Spleen (tissue), 11 donors: ENCODE data around the gene EOLA1. TPM values are rescaled to one million over a fixed set of nuclear protein-coding genes. Genes with fewer than 3 reads are reported as not detected.
"Not testable (repeated sequence)": the region's sequence is repeated elsewhere in the genome, so short reads cannot be mapped to it uniquely, and the experiment has no call there.

Source experiments
- DNase-seq: peaks from one replicate; pipeline ENCODE4 v3.0.0-alpha.2; 2020
- H3K27ac ChIP-seq, 8 donors: fragments of 200-600 bp; sonication (generic) in 7 of 8; 1 replicate in 4 of 8; 2 replicates in 4 of 8; pipeline versions ENCODE4 v1.5.0 to v1.8.0; 2016 to 2021; ENCODE audit warnings: inconsistent platforms in 4 of 8, mild to moderate bottlenecking in 4 of 8, moderate library complexity in 1 of 8
- H3K27me3 ChIP-seq, 7 donors: fragments of 200-600 bp; sonication (generic) in 6 of 7; replicated peaks in 1 of 7; 1 replicate in 4 of 7; 2 replicates in 3 of 7; pipeline versions ENCODE4 v1.5.0 to v1.8.0; 2016 to 2021; ENCODE audit warnings: inconsistent platforms in 3 of 7, mild to moderate bottlenecking in 1 of 7
- H3K36me3 ChIP-seq, 6 donors: fragments of 200-600 bp; sonication (generic) in 5 of 6; 1 replicate in 4 of 6; 2 replicates in 2 of 6; pipeline versions ENCODE4 v1.5.0 to v1.8.0; 2016 to 2021; ENCODE audit warnings: inconsistent platforms in 2 of 6
- H3K4me1 ChIP-seq, 6 donors: fragments of 200-600 bp; sonication (generic) in 5 of 6; 1 replicate in 3 of 6; 2 replicates in 3 of 6; pipeline versions ENCODE4 v1.5.0 to v1.8.0; 2016 to 2021; ENCODE audit warnings: inconsistent platforms in 3 of 6
- H3K4me3 ChIP-seq, 8 donors: fragments of 200-600 bp; sonication (generic) in 7 of 8; 1 replicate in 4 of 8; 2 replicates in 4 of 8; pipeline versions ENCODE4 v1.5.0 to v1.8.0; 2016 to 2021; ENCODE audit warnings: inconsistent platforms in 4 of 8, mild to moderate bottlenecking in 4 of 8, moderate library complexity in 2 of 8
- H3K9me3 ChIP-seq, 8 donors: fragments of 200-600 bp; sonication (generic) in 7 of 8; 1 replicate in 4 of 8; 2 replicates in 4 of 8; pipeline versions ENCODE4 v1.5.0 to v1.8.0; 2016 to 2021; ENCODE audit warnings: inconsistent platforms in 4 of 8
- POLR2A ChIP-seq, 3 donors: fragments of 450-650 bp; IDR thresholded peaks; one replicate each; pipeline ENCODE4 v1.5.1; 2017; ENCODE audit warnings: antibody characterized with exemption in 3 of 3, mild to moderate bottlenecking in 1 of 3
- POLR2AphosphoS5 ChIP-seq, 3 donors: sonication (generic); formaldehyde crosslinking; IDR thresholded peaks; one replicate each; pipeline ENCODE4 v1.5.1; 2017; ENCODE audit warnings: antibody characterized with exemption in 3 of 3
- WGBS, 5 donors: extraction: QIAGEN DNeasy Blood & Tissue Kit in 3 of 5; methylation state at CpG; one replicate each; pipeline versions ENCODE4 v1.1.5 to v1.1.7; 2013 to 2018; 5-methylcytosine and 5-hydroxymethylcytosine counted together
- intact Hi-C: fragments of 100-400 bp; cut with DNase I; formaldehyde crosslinking; loops from one replicate; pipeline ENCODE4 v1.15.0; 2023; ENCODE audit warnings: low total_unique reads
- polyA plus RNA-seq, 3 donors: library from polyadenylated mRNA; stranded (reverse); fragments of 200-250 nt; gene quantifications; one replicate each; pipeline ENCODE4 v1.2.1, GENCODE V29; 2013
- total RNA-seq, 7 donors: library from RNA; depleted of rRNA in 3 of 7; stranded (reverse); fragments of >200 nt in 3 of 7; fragmentation: NEBNext Ultra II Directional in 4 of 7; extraction: Animal tissue kit (Norgen Biotek cat#: 25700) in 4 of 7; gene quantifications; one replicate each; pipeline versions ENCODE4 v1.1.0 to v1.2.1, GENCODE V29; 2016 to 2021
- TF ChIP-seq, protein P1 (sequence below), 11 experiments: fragments of 200-600 bp in 7 of 11; fragments of 450-650 bp in 4 of 11; sonication (generic) in 4 of 11; IDR thresholded peaks in 8 of 11; conservative IDR thresholded peaks in 3 of 11; 1 replicate in 7 of 11; 2 replicates in 4 of 11; pipeline versions ENCODE4 v1.4.0 to v1.8.0; 2016 to 2021; ENCODE audit warnings: antibody characterized with exemption in 11 of 11, inconsistent platforms in 4 of 11, mild to moderate bottlenecking in 1 of 11
- donor health status: healthy with polysubstance abuse.
- donor health status: DM: no; HTN: no; CAD: no; lungs with moderate emphysema.
- donor health status: DM: no; HTN: no; CAD: no.
- donor health status: Bipolar disorder and iron deficiency.
- donor health status: healthy.
- donor health status: DM: no; HTN: no; CAD: no.
- donor health status: DM: yes; HTN: yes; CAD: no.

The EOLA1 gene
- total and polyA plus RNA-seq, 10 donors: 17.6 to 37.8 (median 24.5) TPM

DNA sequence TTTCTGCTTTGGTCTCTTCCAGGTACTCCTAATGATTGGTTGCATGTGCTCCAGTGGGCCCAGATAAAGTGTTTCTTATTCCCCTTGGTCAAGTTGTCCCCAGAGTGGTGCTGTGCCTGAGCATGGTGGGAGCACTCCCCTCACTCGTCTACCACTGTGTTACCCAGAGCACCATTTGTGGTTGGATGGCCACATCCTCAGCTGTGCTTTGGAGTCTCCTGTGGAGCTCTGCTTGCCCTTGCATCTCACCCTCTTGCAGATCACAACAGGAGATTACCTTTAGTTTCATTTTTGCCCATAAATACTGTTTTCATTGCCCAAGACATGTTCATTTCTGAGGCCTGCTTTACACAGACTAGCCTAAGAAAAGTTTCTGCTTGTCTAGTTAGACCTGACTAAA is 9.6 kb downstream of the EOLA1 start:
- H3K4me3 ChIP-seq, H3K36me3 ChIP-seq, H3K9me3 ChIP-seq, H3K4me1 ChIP-seq, intact Hi-C loops, H3K27me3 ChIP-seq, DNase-seq, H3K27ac ChIP-seq: not testable (repeated sequence)
- 69 to 80% (median 73%) methylated on average over 1 of the region's 1 CpG; no CpG with 5 or more reads in 2 of the 5 donors for WGBS, 5 donors

DNA sequence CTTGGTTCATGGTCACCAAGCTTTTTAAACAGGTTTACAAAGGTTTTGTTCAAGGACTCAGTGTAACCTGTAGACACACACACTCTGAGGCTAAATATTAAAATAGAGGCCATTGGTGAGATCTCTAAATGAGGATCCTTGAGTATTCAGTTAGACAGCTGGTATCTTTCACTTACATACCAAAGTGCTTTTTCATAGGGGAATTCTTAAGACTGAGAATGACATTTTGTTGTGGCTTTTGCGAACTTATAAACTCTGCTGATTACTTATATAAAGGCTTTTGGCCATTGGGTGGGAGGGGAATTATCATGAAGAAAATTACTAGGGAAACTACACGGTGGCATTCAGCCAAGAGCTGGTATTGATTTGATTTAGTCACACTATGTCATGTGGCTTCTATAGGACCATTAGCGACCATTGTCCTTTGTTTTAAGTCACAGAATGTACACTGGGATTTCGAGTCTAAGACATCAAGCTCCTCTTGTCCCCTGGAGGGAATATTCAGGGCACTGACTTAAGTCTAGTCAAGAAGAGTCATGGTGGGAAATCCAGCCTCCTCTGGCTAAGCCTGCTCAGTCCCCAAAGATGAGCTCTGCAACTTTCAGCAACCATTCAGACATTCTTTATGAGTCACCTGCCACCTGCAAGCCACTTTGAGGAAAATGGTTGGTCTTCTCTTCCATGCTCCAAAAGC is 10.6 kb downstream of the EOLA1 start:
- H3K27ac ChIP-seq, H3K4me3 ChIP-seq, H3K9me3 ChIP-seq, intact Hi-C loops, H3K36me3 ChIP-seq, DNase-seq, H3K4me1 ChIP-seq, H3K27me3 ChIP-seq: not testable (repeated sequence)
- WGBS, 5 donors: no CpG with 5 or more reads among the region's 4 CpGs

DNA sequence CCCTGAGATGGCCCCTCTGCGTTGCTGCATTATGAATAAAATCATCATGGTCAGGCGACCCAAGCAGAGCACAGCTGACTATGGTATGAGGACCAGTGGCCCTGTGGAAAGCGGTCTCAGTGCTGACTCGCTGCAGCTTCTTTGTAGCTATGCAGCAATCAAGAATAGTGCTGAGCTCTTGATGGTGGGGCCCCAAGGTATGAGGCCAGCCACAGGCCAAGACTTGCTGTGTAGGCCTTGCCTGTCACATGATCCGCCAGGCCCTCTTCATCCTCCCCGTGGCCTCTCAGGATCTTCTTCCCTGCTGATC is 11.1 kb downstream of the EOLA1 start:
- H3K9me3 ChIP-seq, H3K4me1 ChIP-seq, H3K27me3 ChIP-seq, intact Hi-C loops, DNase-seq, H3K27ac ChIP-seq, H3K4me3 ChIP-seq, H3K36me3 ChIP-seq: not testable (repeated sequence)
- WGBS, 5 donors: 83 to 100% (median 100%) methylated on average over 1 to 2 of the region's 6 CpGs; no CpG with 5 or more reads in 2 of the 5 donors

DNA sequence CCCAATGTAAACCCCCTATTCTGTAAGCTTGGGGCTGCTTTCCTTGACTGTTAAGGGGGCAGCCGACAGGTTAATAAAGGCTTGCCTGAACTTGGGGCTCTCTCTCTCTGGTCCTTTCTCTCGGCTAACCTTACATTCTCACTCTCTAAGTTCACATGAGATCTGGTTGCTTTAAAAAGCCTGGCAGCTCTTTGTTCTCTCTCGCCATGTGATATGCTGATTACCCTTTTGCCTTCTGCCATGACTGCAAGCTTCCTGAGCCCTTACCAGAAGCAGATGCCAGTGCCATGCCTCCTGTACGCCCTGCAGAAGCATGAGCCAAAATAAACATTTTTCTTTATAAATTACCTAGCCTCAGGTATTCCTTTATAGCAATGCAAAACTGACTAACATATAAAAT is 14.4 kb downstream of the EOLA1 start:
- WGBS, 5 donors: no CpG with 5 or more reads among the region's 4 CpGs
- H3K27ac ChIP-seq, H3K4me1 ChIP-seq, intact Hi-C loops, H3K36me3 ChIP-seq, H3K27me3 ChIP-seq, DNase-seq, H3K9me3 ChIP-seq, H3K4me3 ChIP-seq: not testable (repeated sequence)

DNA sequence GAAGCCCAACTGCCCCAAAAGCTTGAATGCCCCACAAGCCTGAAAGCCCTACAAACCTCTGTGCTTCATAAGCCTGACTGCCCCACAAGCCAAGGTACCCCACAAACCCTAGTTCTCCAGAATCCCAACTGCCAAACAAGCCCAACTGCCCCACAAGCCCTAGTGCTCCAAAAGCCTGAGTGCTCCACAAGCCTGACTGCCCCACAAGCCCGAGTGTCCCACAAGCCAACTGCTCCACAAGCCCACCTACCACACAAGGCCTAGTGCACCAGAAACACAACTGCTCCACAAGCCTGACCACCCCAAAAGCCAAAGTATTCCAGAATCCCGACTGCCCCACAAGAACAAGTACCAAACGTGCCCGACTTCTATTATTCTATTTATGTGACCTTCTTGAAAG is 22.5 kb downstream of the EOLA1 start:
- no peak overlapping the region for H3K27ac ChIP-seq
- WGBS, 5 donors: 84 to 100% (median 91%) methylated on average over 3 to 4 of the region's 4 CpGs; no CpG with 5 or more reads in 1 of the 5 donors
- TF ChIP-seq POLR2AphosphoS5 (IDR thresholded peaks at IDR 0.05) (no peak), POLR2A (IDR thresholded peaks at IDR 0.05) (no peak)
- TF ChIP-seq, protein P1, sequence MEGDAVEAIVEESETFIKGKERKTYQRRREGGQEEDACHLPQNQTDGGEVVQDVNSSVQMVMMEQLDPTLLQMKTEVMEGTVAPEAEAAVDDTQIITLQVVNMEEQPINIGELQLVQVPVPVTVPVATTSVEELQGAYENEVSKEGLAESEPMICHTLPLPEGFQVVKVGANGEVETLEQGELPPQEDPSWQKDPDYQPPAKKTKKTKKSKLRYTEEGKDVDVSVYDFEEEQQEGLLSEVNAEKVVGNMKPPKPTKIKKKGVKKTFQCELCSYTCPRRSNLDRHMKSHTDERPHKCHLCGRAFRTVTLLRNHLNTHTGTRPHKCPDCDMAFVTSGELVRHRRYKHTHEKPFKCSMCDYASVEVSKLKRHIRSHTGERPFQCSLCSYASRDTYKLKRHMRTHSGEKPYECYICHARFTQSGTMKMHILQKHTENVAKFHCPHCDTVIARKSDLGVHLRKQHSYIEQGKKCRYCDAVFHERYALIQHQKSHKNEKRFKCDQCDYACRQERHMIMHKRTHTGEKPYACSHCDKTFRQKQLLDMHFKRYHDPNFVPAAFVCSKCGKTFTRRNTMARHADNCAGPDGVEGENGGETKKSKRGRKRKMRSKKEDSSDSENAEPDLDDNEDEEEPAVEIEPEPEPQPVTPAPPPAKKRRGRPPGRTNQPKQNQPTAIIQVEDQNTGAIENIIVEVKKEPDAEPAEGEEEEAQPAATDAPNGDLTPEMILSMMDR (IDR thresholded peaks at IDR 0.05 in 8 of 11, conservative IDR thresholded peaks at IDR 0.05 in 3 of 11): no peak
- intact Hi-C loops: no loop called here
- no peaks in the 10 kb centered on the region for H3K4me1 ChIP-seq
- H3K4me3 ChIP-seq: no peak overlapping the region
- no peak for DNase-seq
- H3K27me3 ChIP-seq: no peaks in the 10 kb centered on the region
- H3K36me3 ChIP-seq: no peaks in the 10 kb centered on the region
- no peaks in the 10 kb centered on the region for H3K9me3 ChIP-seq

DNA sequence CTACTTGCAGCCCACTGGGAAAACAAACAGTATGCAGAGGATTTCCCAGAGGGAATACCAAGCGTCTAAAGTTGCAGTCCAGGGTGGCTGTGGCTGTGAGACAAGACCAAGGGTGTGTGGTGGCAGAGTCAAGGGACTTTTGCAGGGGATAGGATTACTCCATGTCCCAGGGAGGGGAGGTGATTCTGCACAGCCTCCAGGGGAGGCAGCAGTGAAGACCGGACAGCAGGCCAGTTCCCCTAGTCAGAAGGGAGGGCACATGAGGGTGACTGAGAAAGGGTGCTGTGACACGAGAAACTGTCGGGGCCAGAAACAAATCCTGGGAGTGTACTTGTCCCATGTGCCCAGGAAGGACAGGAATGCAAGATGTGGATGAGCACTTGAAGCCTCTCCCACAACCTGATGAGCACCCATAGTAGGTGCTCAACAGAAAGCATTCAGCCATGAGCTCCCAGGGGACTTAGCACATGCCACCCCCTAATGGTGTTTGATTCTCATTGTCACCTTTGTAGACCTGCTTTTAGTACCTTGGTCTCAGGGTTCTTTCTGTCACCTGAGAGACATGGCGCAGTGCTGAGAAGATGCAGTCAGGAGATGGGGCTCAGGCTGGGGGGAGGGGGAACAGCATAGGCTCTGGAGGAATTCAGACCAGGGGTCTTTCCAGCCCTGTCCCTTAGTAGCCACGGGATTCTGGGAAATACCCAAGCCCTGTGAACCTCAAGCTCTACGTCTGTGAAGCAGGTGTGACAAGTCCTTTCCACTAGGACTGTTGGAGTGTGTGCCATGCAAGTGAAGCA is 27.0 kb downstream of the EOLA1 start:
- TF ChIP-seq, protein P1 (IDR thresholded peaks at IDR 0.05 in 8 of 11, conservative IDR thresholded peaks at IDR 0.05 in 3 of 11): no peak
- TF ChIP-seq POLR2A (IDR thresholded peaks at IDR 0.05) (no peak), POLR2AphosphoS5 (IDR thresholded peaks at IDR 0.05) (no peak)
- 79 to 90% (median 83%) methylated on average over 2 to 7 of the region's 7 CpGs; no CpG with 5 or more reads in 1 of the 5 donors for WGBS, 5 donors
- no peaks in the 10 kb centered on the region for H3K4me1 ChIP-seq
- H3K27me3 ChIP-seq: no peaks in the 10 kb centered on the region
- DNase-seq: no peak
- H3K9me3 ChIP-seq: no peaks in the 10 kb centered on the region
- no peak overlapping the region for H3K27ac ChIP-seq
- intact Hi-C loops: no loop called here
- H3K36me3 ChIP-seq: no peaks in the 10 kb centered on the region
- no peak overlapping the region for H3K4me3 ChIP-seq
